Mammary epithelial cell (primary cell): ENCODE results near the gene LRRC3.

ENCODE experiments used
- CTCF ChIP-seq, 2 donors: IDR thresholded peaks in 1 of 2; conservative IDR thresholded peaks in 1 of 2; 2 replicates each; pipeline ENCODE4 v1.5.1; 2011 to 2012; ENCODE audit warnings: inconsistent platforms in 2 of 2, low read length in 2 of 2, mild to moderate bottlenecking in 2 of 2, control low read depth in 1 of 2, low read depth in 1 of 2; ENCODE audit not compliant: insufficient read depth in 1 of 2; ENCODE audit errors: extremely low read depth in 1 of 2
- EZH2 ChIP-seq: IDR thresholded peaks from 2 replicates; pipeline ENCODE4 v1.6.1; 2012; ENCODE audit warnings: low read length, inconsistent platforms, borderline replicate concordance

- TF ChIP-seq CTCF (conservative IDR thresholded peaks at IDR 0.05 in 1 of 2, IDR thresholded peaks at IDR 0.05 in 1 of 2; ENCODE audit: extremely low read depth in 1 of 2, insufficient read depth in 1 of 2, low read depth in 1 of 2, low read length in 2 of 2) (no peak), EZH2 (no peak)
Measured at GRCh38 chr21:44466351-44466954, 11.1 kb downstream of the LRRC3 start.
